Heart left ventricle (tissue), 13 donors: Measurements from ENCODE around the gene THAP11.

Experiments
- POLR2A ChIP-seq, 2 donors: fragments of 450-650 bp; IDR thresholded peaks; one replicate each; pipeline ENCODE4 v1.6.1; 2017; ENCODE audit warnings: antibody characterized with exemption in 2 of 2, mild to moderate bottlenecking in 2 of 2, moderate library complexity in 2 of 2
- TF ChIP-seq, protein P1 (sequence below), 12 donors: fragments of 200-600 bp; sonication (generic) in 4 of 12; IDR thresholded peaks; one replicate each; pipeline versions ENCODE4 v1.5.0 to v1.8.0; 2018 to 2022; ENCODE audit warnings: antibody characterized with exemption in 12 of 12, mild to moderate bottlenecking in 5 of 12
- donor health status: ischemic (EF 13 %, LVEDD 7.1; RV severe dilation, severe dysfunction).
- donor health status: DM: no; HTN: yes; CAD: no.
- donor health status: DM: no; HTN: no; CAD: no.
- donor health status: ischemic (EF 25% LVEDD 6.9; RV normal size, moderate dysfunction).
- donor health status: ischemic (EF 25% LVEDD 5.7; RV mildly dilated, moderate dysfunction).
- donor health status: ischemic (EF 35%, LVEDD 5.7; RV mildly dilated, moderate dysfunction).
- donor health status: nonischemic (EF 11% LVEDD 7.7; RV severe dilation, severe dysfunction).
- donor health status: DM: yes; HTN: yes; CAD: no.
- donor health status: PGD.
- donor health status: ischemic (EF 29% LVEDD 5.4; RV normal size, mild dysfunction).
- donor health status: nonischemic (EF 23%, LVEDD 6.1; RV moderate dilation, normal function).

DNA sequence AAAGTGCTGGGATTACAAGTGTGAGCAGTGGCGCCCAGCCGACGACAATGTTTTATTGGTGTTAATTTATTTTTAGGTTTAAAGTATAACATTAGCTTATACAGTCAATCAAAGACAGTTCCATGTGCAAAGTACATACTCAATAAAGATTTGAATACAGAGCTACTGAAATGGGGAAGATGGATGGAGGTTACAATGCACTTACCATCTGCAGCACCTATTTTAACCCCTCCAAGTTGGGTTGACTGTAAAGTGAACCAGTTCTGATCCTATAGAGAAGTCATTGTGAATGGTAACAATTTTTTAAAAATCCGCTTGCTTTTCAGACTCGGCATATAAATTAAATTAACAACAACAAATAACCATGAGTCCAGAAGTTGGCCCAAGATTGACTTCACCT is 50.3 kb downstream of the THAP11 start:
- TF ChIP-seq POLR2A (IDR thresholded peaks at IDR 0.05) = no peak
- TF ChIP-seq, protein P1, sequence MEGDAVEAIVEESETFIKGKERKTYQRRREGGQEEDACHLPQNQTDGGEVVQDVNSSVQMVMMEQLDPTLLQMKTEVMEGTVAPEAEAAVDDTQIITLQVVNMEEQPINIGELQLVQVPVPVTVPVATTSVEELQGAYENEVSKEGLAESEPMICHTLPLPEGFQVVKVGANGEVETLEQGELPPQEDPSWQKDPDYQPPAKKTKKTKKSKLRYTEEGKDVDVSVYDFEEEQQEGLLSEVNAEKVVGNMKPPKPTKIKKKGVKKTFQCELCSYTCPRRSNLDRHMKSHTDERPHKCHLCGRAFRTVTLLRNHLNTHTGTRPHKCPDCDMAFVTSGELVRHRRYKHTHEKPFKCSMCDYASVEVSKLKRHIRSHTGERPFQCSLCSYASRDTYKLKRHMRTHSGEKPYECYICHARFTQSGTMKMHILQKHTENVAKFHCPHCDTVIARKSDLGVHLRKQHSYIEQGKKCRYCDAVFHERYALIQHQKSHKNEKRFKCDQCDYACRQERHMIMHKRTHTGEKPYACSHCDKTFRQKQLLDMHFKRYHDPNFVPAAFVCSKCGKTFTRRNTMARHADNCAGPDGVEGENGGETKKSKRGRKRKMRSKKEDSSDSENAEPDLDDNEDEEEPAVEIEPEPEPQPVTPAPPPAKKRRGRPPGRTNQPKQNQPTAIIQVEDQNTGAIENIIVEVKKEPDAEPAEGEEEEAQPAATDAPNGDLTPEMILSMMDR (IDR thresholded peaks at IDR 0.05) = no peak
